Keratinocyte (primary cell): ENCODE results near the gene C4orf50. TPM values are rescaled to one million over a fixed set of nuclear protein-coding genes. Genes with fewer than 3 reads are reported as not detected.

ENCODE experiments used
- DNase-seq: peaks from one replicate; pipeline ENCODE4 v3.0.0-alpha.2; 2011; ENCODE audit warnings: low read depth, missing footprints, low spot score
- FAIRE-seq: peaks from 2 replicates; lab custom pipeline; 2011; peaks lifted over from hg19 to GRCh38; lab: Jason Lieb, UNC
- H2AFZ ChIP-seq: 2 replicates; pipeline ENCODE4 v1.6.0; 2012; ENCODE audit warnings: low read length, control low read depth, inconsistent platforms; ENCODE audit not compliant: control insufficient read depth
- H3K27ac ChIP-seq: 2 replicates; pipeline ENCODE4 v1.5.1; 2011; ENCODE audit warnings: low read length; ENCODE audit not compliant: control insufficient read depth, insufficient read depth
- H3K27me3 ChIP-seq: 3 replicates; pipeline ENCODE4 v1.6.0; 2011; ENCODE audit warnings: low read length; ENCODE audit not compliant: control insufficient read depth, insufficient read depth; ENCODE audit errors: extremely low read depth
- H3K36me3 ChIP-seq, 2 experiments: 2 replicates in 1 of 2; 3 replicates in 1 of 2; pipeline ENCODE4 v1.5.1; 2011; ENCODE audit warnings: low read length in 2 of 2, mild to moderate bottlenecking in 1 of 2; ENCODE audit not compliant: control insufficient read depth in 2 of 2, insufficient read depth in 2 of 2; ENCODE audit errors: extremely low read depth in 1 of 2
- H3K4me1 ChIP-seq: 3 replicates; pipeline ENCODE4 v1.5.1; 2011; ENCODE audit warnings: low read length; ENCODE audit not compliant: control insufficient read depth, insufficient read depth; ENCODE audit errors: extremely low read depth
- H3K4me2 ChIP-seq: 3 replicates; pipeline ENCODE4 v1.6.0; 2011; ENCODE audit warnings: low read depth, low read length; ENCODE audit not compliant: control insufficient read depth, insufficient read depth; ENCODE audit errors: extremely low read depth
- H3K4me3 ChIP-seq, 3 experiments: fragments of 200-600 bp in 1 of 3; sonication (generic) in 1 of 3; 2 replicates in 2 of 3; 3 replicates in 1 of 3; pipeline ENCODE4 v1.5.1; 2011 to 2016; ENCODE audit warnings: low read length in 3 of 3, mild to moderate bottlenecking in 3 of 3, control low read depth in 2 of 3, inconsistent platforms in 1 of 3, low read depth in 1 of 3, mixed read lengths in 1 of 3, mixed run types in 1 of 3, moderate library complexity in 1 of 3; ENCODE audit not compliant: control insufficient read depth in 2 of 3, insufficient read depth in 2 of 3; ENCODE audit errors: extremely low read depth in 1 of 3
- H3K79me2 ChIP-seq: 2 replicates; pipeline ENCODE4 v1.6.0; 2012; ENCODE audit warnings: low read length; ENCODE audit not compliant: control insufficient read depth, insufficient read depth
- H3K9ac ChIP-seq: 3 replicates; pipeline ENCODE4 v1.6.0; 2011; ENCODE audit warnings: low read length; ENCODE audit not compliant: control insufficient read depth, insufficient read depth; ENCODE audit errors: extremely low read depth
- H3K9me1 ChIP-seq: 3 replicates; pipeline ENCODE4 v1.6.0; 2011; ENCODE audit warnings: low read length; ENCODE audit not compliant: control insufficient read depth, insufficient read depth; ENCODE audit errors: extremely low read depth
- H3K9me3 ChIP-seq: 2 replicates; pipeline ENCODE4 v1.5.1; 2012; ENCODE audit warnings: low read depth, low read length; ENCODE audit not compliant: control insufficient read depth
- H4K20me1 ChIP-seq: 3 replicates; pipeline ENCODE4 v1.6.0; 2011; ENCODE audit warnings: low read length; ENCODE audit not compliant: control insufficient read depth, insufficient read depth; ENCODE audit errors: extremely low read depth
- EZH2 ChIP-seq: IDR thresholded peaks from one replicate; pipeline ENCODE4 v1.6.1; 2012; ENCODE audit warnings: inconsistent platforms, mild to moderate bottlenecking, low read length, moderate library complexity
- dilution Hi-C: fragments of 300-500 bp; cut with MboI; formaldehyde crosslinking; loops from one replicate; pipeline ENCODE4 v1.7.0; 2020; ENCODE audit warnings: low sequenced_read_pairs; ENCODE audit not compliant: extremely low pct_ligation_motif_present
- polyA plus RNA-seq, 5 experiments: library from polyadenylated mRNA; depleted of rRNA in 3 of 5; stranded (reverse) in 3 of 5; stranded (forward) in 1 of 5; unstranded in 1 of 5; fragments of >200 nt; gene quantifications; 1 replicate in 1 of 5; 2 replicates in 3 of 5; 3 replicates in 1 of 5; pipeline versions ENCODE4 v1.2.1 to v1.2.3, GENCODE V29; 2011 to 2012; ENCODE audit warnings: missing spikeins in 2 of 5, low read depth in 1 of 5, low replicate concordance in 1 of 5
- TF ChIP-seq, protein P1 (sequence below), 3 experiments: IDR thresholded peaks in 1 of 3; conservative IDR thresholded peaks in 1 of 3; optimal IDR thresholded peaks in 1 of 3; 2 replicates in 2 of 3; 3 replicates in 1 of 3; pipeline versions ENCODE3 to v1.5.1; 2011; ENCODE audit warnings: low read length in 3 of 3, mild to moderate bottlenecking in 3 of 3, moderate library complexity in 2 of 3, control low read depth in 1 of 3, inconsistent platforms in 1 of 3; ENCODE audit not compliant: insufficient read depth in 2 of 3; ENCODE audit errors: extremely low read depth in 1 of 3

Gene C4orf50
- polyA plus RNA-seq, 1 donor (not counting 4 experiments of a cell fraction or from before 2014, with no cell fraction given) = not detected

DNA sequence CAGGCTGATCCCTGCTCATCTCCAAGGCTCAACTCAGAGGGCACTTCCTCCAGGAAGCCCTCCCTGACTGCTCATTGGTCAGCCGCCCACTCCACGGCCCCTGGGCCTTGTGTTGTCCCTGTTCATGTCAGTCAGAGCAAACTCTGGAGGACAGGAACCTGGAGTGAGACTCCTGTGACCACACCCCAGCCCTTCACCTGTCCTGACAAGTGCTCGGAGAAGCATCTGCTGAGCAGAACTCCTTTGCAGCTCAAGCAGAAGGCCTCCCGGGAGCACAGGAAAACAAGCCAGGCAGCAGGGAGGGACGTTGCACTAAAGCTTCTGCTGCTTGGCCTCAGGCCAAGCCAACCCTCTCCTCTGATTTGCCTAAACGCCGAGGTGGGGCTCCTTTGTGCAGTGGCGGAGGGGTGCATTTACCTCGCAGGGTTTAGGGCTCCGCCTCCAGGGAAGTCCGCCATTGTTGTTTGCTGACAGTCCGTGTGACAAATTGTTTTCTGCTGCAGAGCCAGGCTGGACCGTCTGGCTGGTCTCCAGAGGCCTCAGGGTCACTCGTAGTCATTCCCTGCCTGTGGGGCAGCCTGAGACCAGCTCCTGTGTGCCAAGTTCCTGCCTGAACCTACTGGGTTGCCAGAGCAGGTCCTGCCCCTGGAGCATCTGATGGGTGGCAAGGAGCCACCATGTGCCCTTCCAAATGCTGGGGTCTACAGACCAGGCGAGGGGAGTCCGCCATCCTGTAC is 61.8 kb downstream of the C4orf50 start:
- no peak for TF ChIP-seq EZH2
- TF ChIP-seq, protein P1, sequence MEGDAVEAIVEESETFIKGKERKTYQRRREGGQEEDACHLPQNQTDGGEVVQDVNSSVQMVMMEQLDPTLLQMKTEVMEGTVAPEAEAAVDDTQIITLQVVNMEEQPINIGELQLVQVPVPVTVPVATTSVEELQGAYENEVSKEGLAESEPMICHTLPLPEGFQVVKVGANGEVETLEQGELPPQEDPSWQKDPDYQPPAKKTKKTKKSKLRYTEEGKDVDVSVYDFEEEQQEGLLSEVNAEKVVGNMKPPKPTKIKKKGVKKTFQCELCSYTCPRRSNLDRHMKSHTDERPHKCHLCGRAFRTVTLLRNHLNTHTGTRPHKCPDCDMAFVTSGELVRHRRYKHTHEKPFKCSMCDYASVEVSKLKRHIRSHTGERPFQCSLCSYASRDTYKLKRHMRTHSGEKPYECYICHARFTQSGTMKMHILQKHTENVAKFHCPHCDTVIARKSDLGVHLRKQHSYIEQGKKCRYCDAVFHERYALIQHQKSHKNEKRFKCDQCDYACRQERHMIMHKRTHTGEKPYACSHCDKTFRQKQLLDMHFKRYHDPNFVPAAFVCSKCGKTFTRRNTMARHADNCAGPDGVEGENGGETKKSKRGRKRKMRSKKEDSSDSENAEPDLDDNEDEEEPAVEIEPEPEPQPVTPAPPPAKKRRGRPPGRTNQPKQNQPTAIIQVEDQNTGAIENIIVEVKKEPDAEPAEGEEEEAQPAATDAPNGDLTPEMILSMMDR (optimal IDR thresholded peaks at IDR 0.05 in 1 of 3, IDR thresholded peaks at IDR 0.05 in 1 of 3, conservative IDR thresholded peaks at IDR 0.05 in 1 of 3; ENCODE audit: extremely low read depth in 1 of 3, insufficient read depth in 2 of 3, low read length in 3 of 3) = no peak
- dilution Hi-C loops = no loop called here
- Histone ChIP-seq H3K9me1 (no peaks in the 10 kb centered on the region), H3K9me3 (no peaks in the 10 kb centered on the region), H4K20me1 (no peaks in the 10 kb centered on the region), H3K4me1 (no peaks in the 10 kb centered on the region), H3K79me2 (no peaks in the 10 kb centered on the region), H3K27ac (no peak overlapping the region), H3K36me3 (no peaks in the 10 kb centered on the region), H3K4me3 (no peak overlapping the region), H2AFZ (no peak overlapping the region), H3K27me3 (peaks cover 18% of the 10 kb centered on the region), H3K4me2 (no peak overlapping the region), H3K9ac (no peak overlapping the region)
- FAIRE-seq (no peak), DNase-seq (no peak)

DNA sequence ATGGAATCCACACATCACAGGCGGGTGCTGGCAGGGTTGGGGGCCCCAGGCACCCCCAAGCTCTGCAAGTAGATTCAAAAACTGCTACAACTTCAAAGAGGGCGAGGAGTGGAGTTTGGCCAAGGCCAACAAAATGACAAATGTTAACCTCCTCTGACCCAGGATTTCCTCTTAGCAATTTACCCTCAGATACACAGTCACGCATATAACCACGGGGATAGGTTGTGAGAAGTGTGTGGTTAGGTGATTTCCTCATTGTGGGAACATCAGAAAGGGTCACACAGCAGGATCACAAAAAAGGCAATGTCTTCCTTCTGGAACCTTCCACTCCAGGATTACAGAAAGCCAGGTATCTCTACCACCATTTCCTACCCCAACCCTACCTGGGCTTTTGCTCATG is 62.4 kb downstream of the C4orf50 start:
- DNase-seq = no peak
- TF ChIP-seq, protein P1 (optimal IDR thresholded peaks at IDR 0.05 in 1 of 3, IDR thresholded peaks at IDR 0.05 in 1 of 3, conservative IDR thresholded peaks at IDR 0.05 in 1 of 3; ENCODE audit: extremely low read depth in 1 of 3, insufficient read depth in 2 of 3, low read length in 3 of 3) = no peak
- TF ChIP-seq EZH2 = no peak
- H3K9ac ChIP-seq = no peak overlapping the region
- FAIRE-seq = no peak
- H3K9me3 ChIP-seq = no peaks in the 10 kb centered on the region
- no peak overlapping the region for H3K4me3 ChIP-seq
- H3K36me3 ChIP-seq = no peaks in the 10 kb centered on the region
- H3K79me2 ChIP-seq = no peaks in the 10 kb centered on the region
- no peaks in the 10 kb centered on the region for H4K20me1 ChIP-seq
- dilution Hi-C loops = no loop called here
- H3K27me3 ChIP-seq = peaks cover 18% of the 10 kb centered on the region
- no peaks in the 10 kb centered on the region for H3K9me1 ChIP-seq
- H3K27ac ChIP-seq = no peak overlapping the region
- H3K4me2 ChIP-seq = no peak overlapping the region
- H2AFZ ChIP-seq = no peak overlapping the region
- no peaks in the 10 kb centered on the region for H3K4me1 ChIP-seq
